ENCODE results near the gene ZSCAN21.

Gene ZSCAN21

DNA sequence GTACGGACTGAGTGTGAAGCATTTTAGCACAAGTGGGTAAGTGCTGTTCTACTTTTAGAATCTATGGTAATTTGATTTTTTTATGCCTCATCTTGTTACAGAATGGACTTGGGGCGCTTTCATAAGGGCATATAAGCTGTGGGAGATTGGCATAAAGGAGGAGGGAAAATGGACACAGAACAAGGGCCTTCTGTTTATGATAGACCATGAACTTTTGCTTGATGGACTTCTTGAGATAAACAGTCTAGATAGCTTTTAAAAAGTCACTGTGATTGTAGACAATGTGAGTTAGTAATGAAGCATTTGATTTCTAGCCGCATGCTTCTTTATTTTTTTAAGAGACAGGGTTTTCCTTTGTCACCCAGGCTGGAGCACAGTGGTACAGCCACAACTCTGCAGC, 2.0 kb downstream of the ZSCAN21 start:
- H3K4me3 ChIP-seq (ENCODE audit: low read depth, low read length): no peak overlapping the region

GRCh38 chr7:100053215-100053614, 3.6 kb downstream of the ZSCAN21 start:
- Histone ChIP-seq H3K4me3 (ENCODE audit: low read depth, low read length) (no peak overlapping the region), H3K36me3 (replicated peaks) (peaks cover 6% of the 10 kb centered on the region), H3K27me3 (replicated peaks) (no peaks in the 10 kb centered on the region), H3K27ac (no peak overlapping the region)
- in situ Hi-C loops (cut with HindIII; ENCODE audit: low pct_ligation_motif_present, low sequenced_read_pairs): no loop called here
- peak; percentile 49 for DNase-seq
- TF ChIP-seq, protein P1, sequence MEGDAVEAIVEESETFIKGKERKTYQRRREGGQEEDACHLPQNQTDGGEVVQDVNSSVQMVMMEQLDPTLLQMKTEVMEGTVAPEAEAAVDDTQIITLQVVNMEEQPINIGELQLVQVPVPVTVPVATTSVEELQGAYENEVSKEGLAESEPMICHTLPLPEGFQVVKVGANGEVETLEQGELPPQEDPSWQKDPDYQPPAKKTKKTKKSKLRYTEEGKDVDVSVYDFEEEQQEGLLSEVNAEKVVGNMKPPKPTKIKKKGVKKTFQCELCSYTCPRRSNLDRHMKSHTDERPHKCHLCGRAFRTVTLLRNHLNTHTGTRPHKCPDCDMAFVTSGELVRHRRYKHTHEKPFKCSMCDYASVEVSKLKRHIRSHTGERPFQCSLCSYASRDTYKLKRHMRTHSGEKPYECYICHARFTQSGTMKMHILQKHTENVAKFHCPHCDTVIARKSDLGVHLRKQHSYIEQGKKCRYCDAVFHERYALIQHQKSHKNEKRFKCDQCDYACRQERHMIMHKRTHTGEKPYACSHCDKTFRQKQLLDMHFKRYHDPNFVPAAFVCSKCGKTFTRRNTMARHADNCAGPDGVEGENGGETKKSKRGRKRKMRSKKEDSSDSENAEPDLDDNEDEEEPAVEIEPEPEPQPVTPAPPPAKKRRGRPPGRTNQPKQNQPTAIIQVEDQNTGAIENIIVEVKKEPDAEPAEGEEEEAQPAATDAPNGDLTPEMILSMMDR (IDR thresholded peaks at IDR 0.05; ENCODE audit: low read depth, low read length, missing control alignments): peak; percentile 25

More for the DNA sequence above, 2.0 kb downstream of the ZSCAN21 start:
- TF ChIP-seq, protein P1 (IDR thresholded peaks at IDR 0.05; ENCODE audit: low read depth, low read length, missing control alignments): no peak
- in situ Hi-C loops (cut with HindIII; ENCODE audit: low pct_ligation_motif_present, low sequenced_read_pairs): no loop called here
- Histone ChIP-seq H3K27me3 (replicated peaks) (no peaks in the 10 kb centered on the region), H3K27ac (no peak overlapping the region), H3K36me3 (replicated peaks) (no peaks in the 10 kb centered on the region)
- DNase-seq: no peak

DNA sequence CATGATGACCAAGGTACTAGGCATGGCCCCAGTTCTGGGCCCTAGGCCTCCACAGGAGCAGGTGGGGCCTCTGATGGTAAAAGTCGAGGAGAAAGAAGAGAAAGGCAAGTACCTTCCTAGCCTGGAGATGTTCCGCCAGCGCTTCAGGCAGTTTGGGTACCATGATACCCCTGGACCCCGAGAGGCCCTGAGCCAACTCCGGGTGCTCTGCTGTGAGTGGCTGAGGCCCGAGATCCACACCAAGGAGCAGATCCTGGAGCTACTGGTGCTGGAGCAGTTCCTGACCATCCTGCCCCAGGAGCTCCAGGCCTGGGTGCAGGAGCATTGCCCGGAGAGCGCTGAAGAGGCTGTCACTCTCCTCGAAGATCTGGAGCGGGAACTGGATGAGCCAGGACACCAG, 7.4 kb downstream of the ZSCAN21 start:
- Histone ChIP-seq H3K27ac (no peak overlapping the region), H3K36me3 (replicated peaks) (peaks cover 25% of the 10 kb centered on the region)
- DNase-seq: no peak

GRCh38 chr7:100059251-100059739, 9.7 kb downstream of the ZSCAN21 start:
- DNase-seq: no peak
- no peaks in the 10 kb centered on the region for H3K27me3 ChIP-seq (replicated peaks)
- H3K4me3 ChIP-seq (ENCODE audit: low read depth, low read length): no peak overlapping the region
- in situ Hi-C loops (cut with HindIII; ENCODE audit: low pct_ligation_motif_present, low sequenced_read_pairs): no loop called here
- peaks cover 37% of the 10 kb centered on the region for H3K36me3 ChIP-seq (replicated peaks)
- H3K27ac ChIP-seq: no peak overlapping the region
- TF ChIP-seq, protein P1 (IDR thresholded peaks at IDR 0.05; ENCODE audit: low read depth, low read length, missing control alignments): no peak

More for the DNA sequence above, 7.4 kb downstream of the ZSCAN21 start:
- TF ChIP-seq, protein P1 (IDR thresholded peaks at IDR 0.05; ENCODE audit: low read depth, low read length, missing control alignments): no peak
- Histone ChIP-seq H3K4me3 (ENCODE audit: low read depth, low read length) (no peak overlapping the region), H3K27me3 (replicated peaks) (no peaks in the 10 kb centered on the region)
- in situ Hi-C loops (cut with HindIII; ENCODE audit: low pct_ligation_motif_present, low sequenced_read_pairs): no loop called here

DNA sequence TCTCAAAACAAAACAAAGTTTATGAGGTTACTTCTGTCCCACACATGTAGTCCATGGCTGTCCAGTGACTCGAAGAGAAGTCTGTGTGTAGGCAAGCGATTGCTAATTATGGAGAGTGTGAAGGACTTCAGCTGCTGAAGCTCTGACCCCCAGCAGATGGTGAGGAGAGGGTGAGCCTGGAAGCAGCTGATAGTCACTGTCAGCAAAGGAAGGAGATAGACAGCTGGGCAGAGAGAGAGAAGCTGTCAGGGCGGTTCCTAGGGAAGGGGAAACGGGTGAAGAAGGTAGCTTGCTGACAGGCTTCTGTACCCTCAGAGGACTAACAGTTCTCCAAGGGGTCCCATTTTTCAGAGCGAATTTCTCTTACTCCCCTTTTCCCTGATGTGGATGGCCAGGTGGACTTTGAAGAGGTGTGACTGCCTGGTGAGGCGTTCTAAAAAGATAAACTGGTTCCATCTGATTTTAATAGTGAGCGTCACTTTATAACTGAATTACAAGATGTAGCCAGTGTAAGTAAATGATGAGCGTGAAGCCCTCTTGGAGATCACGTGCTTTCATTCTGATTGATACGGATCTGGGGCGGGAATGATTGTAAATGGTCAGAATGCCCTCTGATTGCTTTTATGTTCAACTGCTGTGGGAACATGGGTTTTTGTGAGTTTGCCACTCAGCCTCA, 12.1 kb downstream of the ZSCAN21 start:
- DNase-seq: no peak

More for the DNA sequence above, 12.1 kb downstream of the ZSCAN21 start:
- TF ChIP-seq, protein P1 (IDR thresholded peaks at IDR 0.05; ENCODE audit: low read depth, low read length, missing control alignments): no peak
- Histone ChIP-seq H3K4me3 (ENCODE audit: low read depth, low read length) (no peak overlapping the region), H3K27ac (no peak overlapping the region), H3K36me3 (replicated peaks) (peaks cover 44% of the 10 kb centered on the region), H3K27me3 (replicated peaks) (no peaks in the 10 kb centered on the region)
- in situ Hi-C loops (cut with HindIII; ENCODE audit: low pct_ligation_motif_present, low sequenced_read_pairs): no loop called here

All from brain microvascular endothelial cell (primary cell).